Renal pelvis (tissue), 4 donors: Measurements from ENCODE around the gene DNASE2. TPM values are rescaled to one million over a fixed set of nuclear protein-coding genes. Genes with fewer than 3 reads are reported as not detected.
"Not testable (repeated sequence)": the region's sequence is repeated elsewhere in the genome, so short reads cannot be mapped to it uniquely, and the experiment has no call there.

ENCODE experiments used
- DNase-seq: peaks from one replicate; pipeline ENCODE4 v3.0.0-alpha.2; 2013
- polyA plus RNA-seq, 3 donors: library from polyadenylated mRNA; unstranded; fragments of 120-200 nt; gene quantifications; one replicate each; pipeline ENCODE4 v1.2.1, GENCODE V29; 2013; ENCODE audit not compliant: insufficient read length in 3 of 3

The DNASE2 gene
- polyA plus RNA-seq, 3 donors = 8.1 to 11.1 (median 9.1) TPM

- DNase-seq = not testable (repeated sequence)
Measured at GRCh38 chr19:12890299-12890786, 9.1 kb upstream of the DNASE2 start.

- no peak for DNase-seq
Measured at GRCh38 chr19:12888006-12888603, 6.9 kb upstream of the DNASE2 start.

GRCh38 chr19:12886969-12887747, 5.9 kb upstream of the DNASE2 start, which contains the start of gene KLF1:
TSS of gene KLF1 (minus strand) at chr19:12887201. CDS start at chr19:12887140, 61 bp downstream.
- DNase-seq = no peak

- no peak for DNase-seq
Measured at GRCh38 chr19:12886651-12886968, 5.4 kb upstream of the DNASE2 start.

GRCh38 chr19:12885749-12886650, 4.8 kb upstream of the DNASE2 start:
- no peak for DNase-seq

GRCh38 chr19:12884926-12885748, 3.9 kb upstream of the DNASE2 start:
- peak; percentile 58 for DNase-seq

- no peak for DNase-seq
Measured at GRCh38 chr19:12884627-12884925, 3.3 kb upstream of the DNASE2 start.

- DNase-seq = no peak
Measured at GRCh38 chr19:12884202-12884601, 3.0 kb upstream of the DNASE2 start.

- DNase-seq = no peak
Measured at GRCh38 chr19:12882589-12882988, 1.3 kb upstream of the DNASE2 start.

- no peak for DNase-seq
Measured at GRCh38 chr19:12880551-12881171, 588 bp downstream of the DNASE2 start.

GRCh38 chr19:12875086-12875485, 6.2 kb downstream of the DNASE2 start:
- no peak for DNase-seq

GRCh38 chr19:12873891-12874745, 7.1 kb downstream of the DNASE2 start:
- no peak for DNase-seq

GRCh38 chr19:12872941-12873890, 8.0 kb downstream of the DNASE2 start:
- peak; percentile 49 for DNase-seq

- DNase-seq = no peak
Measured at GRCh38 chr19:12872255-12872654, 9.0 kb downstream of the DNASE2 start.

GRCh38 chr19:12871681-12872080, 9.6 kb downstream of the DNASE2 start:
- DNase-seq = no peak

GRCh38 chr19:12868540-12869112, 12.6 kb downstream of the DNASE2 start:
- DNase-seq = no peak

GRCh38 chr19:12867120-12868099, 13.8 kb downstream of the DNASE2 start:
- peak; percentile 84 for DNase-seq
